ENCODE results near the gene TMEM204. TPM values are rescaled to one million over a fixed set of nuclear protein-coding genes. Genes with fewer than 3 reads are reported as not detected.

The TMEM204 gene
- 10 to 100 TPM; 12.6 to 17.5 TPM for total RNA-seq

GRCh38 chr16:1533443-1533951 is at the start of gene TMEM204:
TSS of gene TMEM204 (plus strand) at chr16:1533666. CDS start at chr16:1534276, 610 bp downstream.
- Mint-ChIP-seq H3K36me3 (ENCODE audit: low read depth) (peaks cover 39% of the 10 kb centered on the region), H3K27ac (peak within 1 kb of the TSS; percentile 94), H3K4me1 (peaks cover 39% of the 10 kb centered on the region), H3K9me3 (ENCODE audit: low read depth) (no peaks in the 10 kb centered on the region), H3K27me3 (no peaks in the 10 kb centered on the region), H3K4me3 (peak within 1 kb of the TSS; percentile 95)
- POLR2A ChIA-PET, result no interaction called here
- DNase-seq (peak; percentile 66), ATAC-seq (peak; percentile 25)
- CTCF ChIA-PET, result interaction anchor here (0.7 kb wide), 1 partner anchor 304 kb away, joined by 3 read pairs; no protein-coding TSS in a partner anchor
- intact Hi-C loops (cut with DNase I, micrococcal nuclease), result loop anchor here (1.0 to 5.0 kb wide), 2 partner anchors 40 to 174 kb away; partner anchors contain the start of genes MAPK8IP3 (in 1 of the 2) and TELO2 (in 1 of the 2)

- Mint-ChIP-seq H3K4me1 (no peaks in the 10 kb centered on the region), H3K4me3 (no peak overlapping the region), H3K27me3 (no peaks in the 10 kb centered on the region), H3K9me3 (ENCODE audit: low read depth) (no peaks in the 10 kb centered on the region), H3K27ac (no peak overlapping the region), H3K36me3 (ENCODE audit: low read depth) (no peaks in the 10 kb centered on the region)
- intact Hi-C loops (cut with DNase I, micrococcal nuclease), result no loop called here
- no peak for DNase-seq
- ChIA-PET POLR2A (no interaction called here), CTCF (no interaction called here)
- ATAC-seq, result no peak
Measured at GRCh38 chr16:1485847-1486496, 47.5 kb upstream of the TMEM204 start.

- Mint-ChIP-seq H3K4me3 (no peak overlapping the region), H3K27me3 (no peaks in the 10 kb centered on the region), H3K9me3 (ENCODE audit: low read depth) (no peaks in the 10 kb centered on the region), H3K27ac (no peak overlapping the region), H3K4me1 (no peaks in the 10 kb centered on the region), H3K36me3 (ENCODE audit: low read depth) (no peaks in the 10 kb centered on the region)
- CTCF ChIA-PET, result interaction anchor here (0.6 kb wide), 1 partner anchor 128 kb away, joined by 3 read pairs; no protein-coding TSS in a partner anchor
- DNase-seq (no peak), ATAC-seq (no peak)
- POLR2A ChIA-PET, result no interaction called here
- intact Hi-C loops (cut with DNase I, micrococcal nuclease), result no loop called here
Measured at GRCh38 chr16:1486551-1487390, 46.7 kb upstream of the TMEM204 start.

- Mint-ChIP-seq H3K27me3 (no peaks in the 10 kb centered on the region), H3K4me3 (no peak overlapping the region), H3K4me1 (peaks cover 3% of the 10 kb centered on the region), H3K9me3 (ENCODE audit: low read depth) (no peaks in the 10 kb centered on the region), H3K36me3 (ENCODE audit: low read depth) (no peaks in the 10 kb centered on the region), H3K27ac (no peak overlapping the region)
- ATAC-seq, result no peak
- intact Hi-C loops (cut with DNase I, micrococcal nuclease), result no loop called here
- ChIA-PET CTCF (interaction anchor here (0.6 kb wide), 1 partner anchor 128 kb away, joined by 3 read pairs; no protein-coding TSS in a partner anchor), POLR2A (no interaction called here)
- DNase-seq, result no peak
Measured at GRCh38 chr16:1487395-1488053, 45.9 kb upstream of the TMEM204 start.

GRCh38 chr16:1488054-1488601 is 45.3 kb upstream of the TMEM204 start:
- no peak overlapping the region for H3K27ac Mint-ChIP-seq
- intact Hi-C loops (cut with DNase I, micrococcal nuclease), result no loop called here
- no peaks in the 10 kb centered on the region for H3K36me3 Mint-ChIP-seq (ENCODE audit: low read depth)
- H3K4me3 Mint-ChIP-seq, result no peak overlapping the region
- no peak for ATAC-seq
- CTCF ChIA-PET, result no interaction called here
- POLR2A ChIA-PET, result no interaction called here
- H3K9me3 Mint-ChIP-seq (ENCODE audit: low read depth), result no peaks in the 10 kb centered on the region
- H3K27me3 Mint-ChIP-seq, result no peaks in the 10 kb centered on the region
- no peak for DNase-seq
- H3K4me1 Mint-ChIP-seq, result peaks cover 8% of the 10 kb centered on the region

GRCh38 chr16:1488619-1489018 is 44.8 kb upstream of the TMEM204 start, which contains the start of gene PTX4:
TSS of gene PTX4 (minus strand) at chr16:1488944. CDS start at chr16:1488909, 35 bp downstream.
- POLR2A ChIA-PET, result no interaction called here
- intact Hi-C loops (cut with DNase I, micrococcal nuclease), result no loop called here

GRCh38 chr16:1489077-1489476 is 44.4 kb upstream of the TMEM204 start:
- intact Hi-C loops (cut with DNase I, micrococcal nuclease), result no loop called here
- DNase-seq (no peak), ATAC-seq (no peak)
- Mint-ChIP-seq H3K36me3 (ENCODE audit: low read depth) (peaks cover under 1% of the 10 kb centered on the region), H3K27me3 (no peaks in the 10 kb centered on the region), H3K4me3 (no peak overlapping the region), H3K27ac (no peak overlapping the region), H3K9me3 (ENCODE audit: low read depth) (no peaks in the 10 kb centered on the region), H3K4me1 (peaks cover 10% of the 10 kb centered on the region)
- POLR2A ChIA-PET, result no interaction called here
- CTCF ChIA-PET, result no interaction called here

More at GRCh38 chr16:1488619-1489018, 44.8 kb upstream of the TMEM204 start, which contains the start of gene PTX4:
- Mint-ChIP-seq H3K4me3 (no peak within 1 kb of the TSS), H3K4me1 (peaks cover 8% of the 10 kb centered on the region), H3K9me3 (ENCODE audit: low read depth) (no peaks in the 10 kb centered on the region), H3K27ac (no peak within 1 kb of the TSS), H3K36me3 (ENCODE audit: low read depth) (no peaks in the 10 kb centered on the region), H3K27me3 (no peaks in the 10 kb centered on the region)
- CTCF ChIA-PET, result no interaction called here
- no peak for ATAC-seq
- no peak for DNase-seq

- Mint-ChIP-seq H3K4me3 (no peak overlapping the region), H3K36me3 (ENCODE audit: low read depth) (peaks cover 4% of the 10 kb centered on the region), H3K27ac (no peak overlapping the region), H3K9me3 (ENCODE audit: low read depth) (no peaks in the 10 kb centered on the region), H3K4me1 (peaks cover 15% of the 10 kb centered on the region), H3K27me3 (no peaks in the 10 kb centered on the region)
- no peak for DNase-seq
- ATAC-seq, result no peak
- ChIA-PET CTCF (interaction anchor here (1.1 kb wide), 1 partner anchor 80 kb away, joined by 3 read pairs; no protein-coding TSS in a partner anchor), POLR2A (no interaction called here)
- intact Hi-C loops (cut with DNase I, micrococcal nuclease), result loop anchor here in 1 of 2 experiments (5.0 kb wide), 1 partner anchor 776 kb away; the partner anchor contains the start of gene RNPS1
Measured at GRCh38 chr16:1491327-1491726, 42.1 kb upstream of the TMEM204 start.

- no peak for DNase-seq
- Mint-ChIP-seq H3K4me3 (peak overlapping the region; percentile 92), H3K9me3 (ENCODE audit: low read depth) (no peaks in the 10 kb centered on the region), H3K36me3 (ENCODE audit: low read depth) (peaks cover 9% of the 10 kb centered on the region), H3K4me1 (peaks cover 15% of the 10 kb centered on the region), H3K27me3 (no peaks in the 10 kb centered on the region), H3K27ac (peak overlapping the region; percentile 97)
- intact Hi-C loops (cut with DNase I, micrococcal nuclease), result loop anchor here (2.0 to 5.0 kb wide), 4 partner anchors 18 to 775 kb away; partner anchors contain the start of genes CLCN7 (in 1 of the 2), FAHD1 (in 1 of the 2), HAGH (in 1 of the 2) and RNPS1 (in 1 of the 2)
- no peak for ATAC-seq
- ChIA-PET POLR2A (interaction anchor here (0.5 to 0.6 kb wide), 2 partner anchors 16 to 197 kb away, joined by 3 read pairs; no protein-coding TSS in a partner anchor), CTCF (interaction anchor here (0.5 to 1.0 kb wide), 5 partner anchors 15 to 519 kb away, joined by 3 to 4 read pairs (median 3); partner anchors contain the start of genes NUBP2 and SPSB3)
Measured at GRCh38 chr16:1492082-1492922, 41.2 kb upstream of the TMEM204 start.
